Esophagus squamous epithelium (tissue), 4 donors: Measurements from ENCODE around the gene NPHP4.

Experiments
- POLR2A ChIP-seq, 4 donors: fragments of 450-650 bp; IDR thresholded peaks; one replicate each; pipeline ENCODE4 v1.6.1; 2017; ENCODE audit warnings: antibody characterized with exemption in 4 of 4, mild to moderate bottlenecking in 4 of 4, moderate library complexity in 3 of 4
- TF ChIP-seq, protein P1 (sequence below), 6 experiments: fragments of 450-650 bp in 4 of 6; fragments of 200-600 bp in 2 of 6; sonication (generic) in 2 of 6; IDR thresholded peaks; one replicate each; pipeline ENCODE4 v1.5.1; 2016 to 2019; ENCODE audit warnings: antibody characterized with exemption in 6 of 6, mild to moderate bottlenecking in 4 of 6, moderate library complexity in 4 of 6

DNA sequence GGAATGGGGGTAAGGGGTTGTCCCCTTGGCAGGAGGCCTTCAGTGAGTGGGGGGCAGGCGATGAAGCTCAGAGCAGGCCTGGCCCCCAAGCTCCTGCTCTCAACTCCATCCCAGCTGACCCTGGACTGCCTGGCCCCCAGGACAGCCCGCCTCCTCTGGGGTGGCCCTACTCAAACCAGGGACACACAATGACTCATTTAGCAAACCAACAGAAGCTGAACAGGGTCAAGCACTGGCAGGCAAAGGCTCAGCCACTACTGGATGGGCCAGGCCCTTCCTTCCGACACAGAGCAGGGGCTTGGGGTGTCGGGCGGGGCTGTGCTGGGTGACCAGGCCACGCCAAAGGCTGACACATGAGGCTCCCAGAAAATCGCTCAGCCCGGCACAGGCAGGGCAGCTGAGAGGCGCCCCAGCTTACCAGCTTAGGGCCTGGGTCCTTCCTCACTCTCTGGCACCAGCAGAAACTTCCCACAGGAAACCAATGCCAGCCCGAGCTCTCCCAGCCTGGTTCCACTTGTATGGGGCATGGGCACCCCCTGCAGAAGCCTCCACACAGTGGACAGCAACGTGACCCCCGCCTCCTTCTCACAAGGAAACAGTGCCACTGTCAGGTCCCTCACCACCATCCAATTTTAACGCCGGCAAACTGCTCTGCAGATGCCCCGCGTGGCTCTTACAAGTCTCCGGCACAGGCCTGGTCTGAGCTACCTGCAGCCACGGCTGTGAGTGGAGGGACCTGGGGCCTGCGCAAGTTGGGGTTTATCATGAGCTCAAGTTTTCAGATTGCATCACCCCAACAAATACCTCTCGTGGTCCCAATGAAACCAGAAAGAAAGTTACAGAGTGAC lies 114.3 kb downstream of the NPHP4 start:
- TF ChIP-seq POLR2A (IDR thresholded peaks at IDR 0.05) = no peak
- TF ChIP-seq, protein P1, sequence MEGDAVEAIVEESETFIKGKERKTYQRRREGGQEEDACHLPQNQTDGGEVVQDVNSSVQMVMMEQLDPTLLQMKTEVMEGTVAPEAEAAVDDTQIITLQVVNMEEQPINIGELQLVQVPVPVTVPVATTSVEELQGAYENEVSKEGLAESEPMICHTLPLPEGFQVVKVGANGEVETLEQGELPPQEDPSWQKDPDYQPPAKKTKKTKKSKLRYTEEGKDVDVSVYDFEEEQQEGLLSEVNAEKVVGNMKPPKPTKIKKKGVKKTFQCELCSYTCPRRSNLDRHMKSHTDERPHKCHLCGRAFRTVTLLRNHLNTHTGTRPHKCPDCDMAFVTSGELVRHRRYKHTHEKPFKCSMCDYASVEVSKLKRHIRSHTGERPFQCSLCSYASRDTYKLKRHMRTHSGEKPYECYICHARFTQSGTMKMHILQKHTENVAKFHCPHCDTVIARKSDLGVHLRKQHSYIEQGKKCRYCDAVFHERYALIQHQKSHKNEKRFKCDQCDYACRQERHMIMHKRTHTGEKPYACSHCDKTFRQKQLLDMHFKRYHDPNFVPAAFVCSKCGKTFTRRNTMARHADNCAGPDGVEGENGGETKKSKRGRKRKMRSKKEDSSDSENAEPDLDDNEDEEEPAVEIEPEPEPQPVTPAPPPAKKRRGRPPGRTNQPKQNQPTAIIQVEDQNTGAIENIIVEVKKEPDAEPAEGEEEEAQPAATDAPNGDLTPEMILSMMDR (IDR thresholded peaks at IDR 0.05) = no peak
